ENCODE results near the gene DYRK1A.
A peak's percentile ranks its signal among the peaks of the same experiment; 100 is the strongest.

Gene DYRK1A

DNA sequence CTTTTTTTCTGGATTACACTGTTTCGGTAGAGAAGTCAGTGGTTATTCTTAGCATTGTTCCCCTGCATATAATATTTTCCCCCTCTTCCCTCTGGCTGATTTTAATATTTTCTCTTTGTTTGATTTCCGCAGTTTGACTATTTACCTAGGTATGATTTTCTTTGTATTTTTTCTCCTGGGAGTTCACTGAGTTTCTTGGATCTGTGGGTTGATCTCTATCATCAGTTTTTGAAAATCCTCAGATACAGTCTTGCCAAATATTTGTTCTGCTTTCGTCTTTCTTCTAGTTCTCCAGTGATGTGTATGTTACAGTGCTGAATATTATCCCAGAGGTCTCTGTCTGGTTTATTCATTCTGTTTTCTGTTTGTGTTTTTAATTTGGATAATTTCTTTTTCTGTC, 136.4 kb downstream of the DYRK1A start:
- FAIRE-seq, result no peak
- TF ChIP-seq POLR2AphosphoS5 (IDR thresholded peaks at IDR 0.05; ENCODE audit: low read depth, low read length), result no peak
- TF ChIP-seq SPI1 (IDR thresholded peaks at IDR 0.05; ENCODE audit: low read depth, low read length), result no peak
- TF ChIP-seq PAX5 (IDR thresholded peaks at IDR 0.05; ENCODE audit: insufficient read depth, low read length, severe bottlenecking), result no peak
- TF ChIP-seq POLR2A (IDR thresholded peaks at IDR 0.05; ENCODE audit: low read depth, low read length), result no peak
- TF ChIP-seq POU2F2 (IDR thresholded peaks at IDR 0.05; ENCODE audit: low read depth, low read length), result no peak
- no peak for TF ChIP-seq TAF1 (IDR thresholded peaks at IDR 0.05; ENCODE audit: low read depth, low read length)
- no peak for DNase-seq (ENCODE audit: insufficient read length, low spot score)

DNA sequence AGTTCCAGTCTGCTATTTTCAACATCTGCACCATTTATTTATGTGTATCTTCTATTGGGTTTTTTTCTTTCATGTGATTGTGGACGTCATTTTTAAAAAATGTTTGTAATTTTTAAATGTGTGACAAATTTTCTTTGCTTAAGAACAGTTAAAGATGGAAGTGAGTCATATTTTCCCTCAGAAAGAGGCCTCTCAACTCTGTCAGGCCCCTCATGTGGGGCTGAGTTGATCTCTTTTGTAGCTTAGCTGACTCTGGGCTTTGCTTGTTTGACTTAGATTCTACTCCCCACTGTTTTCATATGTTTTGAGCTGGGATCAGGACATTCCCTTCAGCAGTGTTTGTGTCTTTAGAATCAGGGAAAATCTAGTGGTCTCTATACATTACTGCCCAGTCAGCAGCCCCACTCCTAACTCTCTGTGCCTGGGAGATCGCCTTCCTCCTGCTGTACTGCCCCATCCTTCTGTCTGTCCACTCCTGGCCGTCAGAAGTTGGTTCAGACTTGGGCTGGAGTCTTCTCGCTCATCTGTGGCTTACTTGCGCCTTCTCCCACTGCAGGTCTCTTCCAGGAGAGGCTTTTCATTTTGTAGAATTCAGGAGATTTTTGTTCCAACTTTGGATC, 137.4 kb downstream of the DYRK1A start:
- FAIRE-seq (no peak), DNase-seq (ENCODE audit: insufficient read length, low spot score) (no peak)
- no peak for TF ChIP-seq POLR2AphosphoS5 (IDR thresholded peaks at IDR 0.05; ENCODE audit: low read depth, low read length)
- TF ChIP-seq POU2F2 (IDR thresholded peaks at IDR 0.05; ENCODE audit: low read depth, low read length), result no peak
- TF ChIP-seq PAX5 (IDR thresholded peaks at IDR 0.05; ENCODE audit: insufficient read depth, low read length, severe bottlenecking), result no peak
- TF ChIP-seq TAF1 (IDR thresholded peaks at IDR 0.05; ENCODE audit: low read depth, low read length), result no peak
- TF ChIP-seq SPI1 (IDR thresholded peaks at IDR 0.05; ENCODE audit: low read depth, low read length), result no peak
- TF ChIP-seq POLR2A (IDR thresholded peaks at IDR 0.05; ENCODE audit: low read depth, low read length), result no peak

DNA sequence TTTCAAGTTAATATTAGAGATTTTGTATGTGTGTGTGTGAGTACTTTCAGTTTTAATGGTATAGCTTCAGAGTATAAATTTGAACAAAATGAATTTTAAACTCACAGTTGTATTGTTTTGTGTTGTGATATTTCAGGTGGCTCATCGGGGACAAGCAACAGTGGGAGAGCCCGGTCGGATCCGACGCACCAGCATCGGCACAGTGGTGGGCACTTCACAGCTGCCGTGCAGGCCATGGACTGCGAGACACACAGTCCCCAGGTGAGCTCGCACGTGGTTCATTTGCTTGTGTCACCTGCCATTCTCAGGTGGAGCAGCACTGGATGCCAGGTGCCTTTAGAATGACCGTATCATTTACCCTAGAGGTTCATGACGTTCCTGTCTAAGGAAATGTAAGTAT, 139.4 kb downstream of the DYRK1A start:
- TF ChIP-seq POLR2AphosphoS5 (IDR thresholded peaks at IDR 0.05; ENCODE audit: low read depth, low read length), result no peak
- TF ChIP-seq POLR2A (IDR thresholded peaks at IDR 0.05; ENCODE audit: low read depth, low read length), result no peak
- TF ChIP-seq PAX5 (IDR thresholded peaks at IDR 0.05; ENCODE audit: insufficient read depth, low read length, severe bottlenecking), result no peak
- TF ChIP-seq POU2F2 (IDR thresholded peaks at IDR 0.05; ENCODE audit: low read depth, low read length), result no peak
- no peak for TF ChIP-seq SPI1 (IDR thresholded peaks at IDR 0.05; ENCODE audit: low read depth, low read length)
- TF ChIP-seq TAF1 (IDR thresholded peaks at IDR 0.05; ENCODE audit: low read depth, low read length), result no peak
- no peak for DNase-seq (ENCODE audit: insufficient read length, low spot score)
- no peak for FAIRE-seq

DNA sequence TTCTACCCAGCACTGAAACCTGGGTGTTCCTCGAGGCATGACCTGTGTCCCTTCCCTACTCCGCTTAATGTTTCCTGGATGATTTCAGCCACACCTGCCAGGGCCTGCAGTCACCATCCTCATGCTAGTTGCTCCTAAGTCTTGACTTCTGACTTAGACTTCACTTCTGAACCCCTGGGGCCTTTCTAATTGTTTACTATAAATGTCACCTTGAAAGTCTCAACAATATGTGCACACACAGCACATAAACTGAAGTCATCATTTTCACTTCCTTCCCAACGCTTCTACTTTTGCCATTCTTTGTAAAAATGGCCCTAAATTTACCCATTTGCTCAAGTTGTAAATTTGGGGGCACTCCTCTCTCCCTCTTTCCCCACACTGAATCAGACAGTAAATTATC, 141.1 kb downstream of the DYRK1A start:
- no peak for DNase-seq (ENCODE audit: insufficient read length, low spot score)
- TF ChIP-seq SPI1 (IDR thresholded peaks at IDR 0.05; ENCODE audit: low read depth, low read length) (peak; percentile 91), TAF1 (IDR thresholded peaks at IDR 0.05; ENCODE audit: low read depth, low read length) (no peak)
- FAIRE-seq, result no peak

DNA sequence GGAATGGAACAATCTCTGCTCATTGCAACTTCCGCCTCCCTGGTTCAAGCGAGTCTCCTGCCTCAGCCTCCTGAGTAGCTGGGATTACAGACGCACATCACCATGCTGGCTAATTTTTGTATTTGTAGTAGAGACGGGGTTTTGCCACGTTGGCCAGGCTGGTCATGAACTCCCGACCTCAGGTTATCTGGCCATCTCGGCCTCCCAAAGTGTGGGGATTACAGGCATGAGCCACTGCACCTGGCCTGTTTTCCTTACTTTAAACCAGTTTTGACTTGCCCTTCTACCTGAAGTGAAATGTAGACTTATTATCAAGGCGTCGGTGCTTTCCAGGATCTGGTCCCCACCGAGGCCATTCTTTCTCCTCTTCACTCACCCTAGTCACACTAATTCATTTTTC, 141.8 kb downstream of the DYRK1A start:
- FAIRE-seq, result no peak
- DNase-seq (ENCODE audit: insufficient read length, low spot score), result no peak
- TF ChIP-seq POLR2A (IDR thresholded peaks at IDR 0.05; ENCODE audit: low read depth, low read length) (no peak), TAF1 (IDR thresholded peaks at IDR 0.05; ENCODE audit: low read depth, low read length) (no peak), PAX5 (IDR thresholded peaks at IDR 0.05; ENCODE audit: insufficient read depth, low read length, severe bottlenecking) (no peak), SPI1 (IDR thresholded peaks at IDR 0.05; ENCODE audit: low read depth, low read length) (no peak), POLR2AphosphoS5 (IDR thresholded peaks at IDR 0.05; ENCODE audit: low read depth, low read length) (no peak), POU2F2 (IDR thresholded peaks at IDR 0.05; ENCODE audit: low read depth, low read length) (no peak)

DNA sequence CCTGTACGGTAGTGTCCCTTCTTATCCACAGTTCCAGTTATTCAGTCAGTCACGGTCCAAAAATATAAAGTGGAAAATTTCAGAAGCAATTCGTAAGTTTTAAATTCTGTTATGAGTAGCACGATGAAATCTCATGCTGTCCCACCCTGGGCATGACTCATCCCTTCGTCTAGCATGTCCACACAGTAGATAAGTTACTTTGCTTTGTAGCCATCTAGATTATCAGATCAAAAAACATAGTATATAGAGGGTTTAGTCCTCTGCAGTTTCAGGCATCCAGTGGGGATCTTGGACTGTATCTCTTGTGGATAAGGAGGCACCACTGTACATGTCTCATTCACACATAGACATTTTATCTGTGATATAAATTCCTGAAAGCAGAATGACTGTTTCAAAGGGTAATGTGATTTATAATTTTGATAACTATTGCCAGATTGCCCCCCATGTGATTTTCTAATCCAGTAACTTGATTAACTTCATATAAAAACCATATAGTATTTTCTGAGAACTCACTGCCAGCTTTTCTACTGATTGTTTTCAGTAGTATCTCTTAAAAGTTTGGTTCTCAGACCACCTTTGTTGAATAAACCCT, 143.3 kb downstream of the DYRK1A start:
- no peak for TF ChIP-seq POU2F2 (IDR thresholded peaks at IDR 0.05; ENCODE audit: low read depth, low read length)
- TF ChIP-seq TAF1 (IDR thresholded peaks at IDR 0.05; ENCODE audit: low read depth, low read length), result no peak
- TF ChIP-seq PAX5 (IDR thresholded peaks at IDR 0.05; ENCODE audit: insufficient read depth, low read length, severe bottlenecking), result no peak
- TF ChIP-seq SPI1 (IDR thresholded peaks at IDR 0.05; ENCODE audit: low read depth, low read length), result no peak
- no peak for TF ChIP-seq POLR2AphosphoS5 (IDR thresholded peaks at IDR 0.05; ENCODE audit: low read depth, low read length)
- TF ChIP-seq POLR2A (IDR thresholded peaks at IDR 0.05; ENCODE audit: low read depth, low read length), result no peak
- no peak for FAIRE-seq
- DNase-seq (ENCODE audit: insufficient read length, low spot score), result no peak

DNA sequence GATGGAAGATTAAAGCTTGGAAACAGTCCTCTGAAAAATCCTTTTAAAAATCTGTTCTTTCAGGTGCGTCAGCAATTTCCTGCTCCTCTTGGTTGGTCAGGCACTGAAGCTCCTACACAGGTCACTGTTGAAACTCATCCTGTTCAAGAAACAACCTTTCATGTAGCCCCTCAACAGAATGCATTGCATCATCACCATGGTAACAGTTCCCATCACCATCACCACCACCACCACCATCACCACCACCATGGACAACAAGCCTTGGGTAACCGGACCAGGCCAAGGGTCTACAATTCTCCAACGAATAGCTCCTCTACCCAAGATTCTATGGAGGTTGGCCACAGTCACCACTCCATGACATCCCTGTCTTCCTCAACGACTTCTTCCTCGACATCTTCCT, 145.3 kb downstream of the DYRK1A start:
- DNase-seq (ENCODE audit: insufficient read length, low spot score) (no peak), FAIRE-seq (no peak)
- TF ChIP-seq POLR2AphosphoS5 (IDR thresholded peaks at IDR 0.05; ENCODE audit: low read depth, low read length), result no peak
- TF ChIP-seq POLR2A (IDR thresholded peaks at IDR 0.05; ENCODE audit: low read depth, low read length), result no peak
- TF ChIP-seq PAX5 (IDR thresholded peaks at IDR 0.05; ENCODE audit: insufficient read depth, low read length, severe bottlenecking), result no peak
- no peak for TF ChIP-seq POU2F2 (IDR thresholded peaks at IDR 0.05; ENCODE audit: low read depth, low read length)

DNA sequence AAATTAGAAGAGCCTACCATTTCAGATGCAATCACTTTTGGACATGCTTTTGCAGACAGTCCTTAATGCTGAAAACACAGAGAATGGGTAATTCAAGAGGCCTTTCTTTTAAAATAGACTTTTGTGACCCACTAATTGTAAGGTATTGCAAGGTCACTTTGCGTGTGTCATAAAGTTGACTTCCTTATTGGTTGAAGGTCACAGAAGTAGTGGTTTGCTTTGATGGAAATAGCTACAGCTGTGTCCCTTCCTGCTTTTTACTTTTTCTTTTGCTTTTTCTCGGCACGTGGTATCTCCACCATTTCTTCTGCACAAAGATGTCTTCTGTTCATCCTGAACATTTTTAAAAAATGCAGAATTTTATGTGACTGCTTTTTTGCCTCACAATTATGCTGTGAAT, 146.8 kb downstream of the DYRK1A start:
- FAIRE-seq, result no peak
- TF ChIP-seq TAF1 (IDR thresholded peaks at IDR 0.05; ENCODE audit: low read depth, low read length), result no peak
- TF ChIP-seq POU2F2 (IDR thresholded peaks at IDR 0.05; ENCODE audit: low read depth, low read length), result no peak
- TF ChIP-seq SPI1 (IDR thresholded peaks at IDR 0.05; ENCODE audit: low read depth, low read length), result no peak
- no peak for DNase-seq (ENCODE audit: insufficient read length, low spot score)

DNA sequence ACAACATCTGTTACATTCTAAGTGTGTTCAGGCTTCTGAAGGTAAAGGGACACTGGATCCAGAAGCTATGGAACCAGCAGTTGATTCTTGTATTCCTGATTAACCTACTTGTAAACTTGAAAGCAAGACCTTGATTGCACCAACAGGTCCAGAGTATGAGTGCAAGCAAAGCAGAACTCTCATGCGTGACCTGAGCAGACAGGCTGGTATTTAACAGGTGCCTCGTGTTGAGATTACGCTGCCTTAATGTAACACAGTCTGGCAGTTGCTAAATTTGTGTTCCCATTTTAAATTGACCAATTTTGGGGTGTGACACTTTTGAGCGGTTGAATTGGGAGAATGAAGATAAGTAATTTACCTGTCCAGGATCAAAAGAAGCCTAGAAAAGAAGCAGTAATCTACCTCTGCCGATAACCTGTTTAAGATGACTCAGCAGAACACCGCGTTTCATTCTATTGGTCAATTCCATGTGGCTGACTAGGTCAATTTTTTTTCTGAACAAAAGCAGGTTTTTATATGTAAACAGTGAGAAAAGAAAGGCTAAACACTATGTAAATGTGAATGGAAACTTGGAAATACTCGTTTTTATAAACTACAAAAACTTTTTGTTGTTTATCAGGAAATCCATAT, 147.6 kb downstream of the DYRK1A start:
- FAIRE-seq, result peak; percentile 13
- TF ChIP-seq PAX5 (IDR thresholded peaks at IDR 0.05; ENCODE audit: insufficient read depth, low read length, severe bottlenecking) (no peak), SPI1 (IDR thresholded peaks at IDR 0.05; ENCODE audit: low read depth, low read length) (no peak), POLR2AphosphoS5 (IDR thresholded peaks at IDR 0.05; ENCODE audit: low read depth, low read length) (no peak), POLR2A (IDR thresholded peaks at IDR 0.05; ENCODE audit: low read depth, low read length) (no peak), POU2F2 (IDR thresholded peaks at IDR 0.05; ENCODE audit: low read depth, low read length) (no peak), TAF1 (IDR thresholded peaks at IDR 0.05; ENCODE audit: low read depth, low read length) (no peak)
- DNase-seq (ENCODE audit: insufficient read length, low spot score), result no peak

DNA sequence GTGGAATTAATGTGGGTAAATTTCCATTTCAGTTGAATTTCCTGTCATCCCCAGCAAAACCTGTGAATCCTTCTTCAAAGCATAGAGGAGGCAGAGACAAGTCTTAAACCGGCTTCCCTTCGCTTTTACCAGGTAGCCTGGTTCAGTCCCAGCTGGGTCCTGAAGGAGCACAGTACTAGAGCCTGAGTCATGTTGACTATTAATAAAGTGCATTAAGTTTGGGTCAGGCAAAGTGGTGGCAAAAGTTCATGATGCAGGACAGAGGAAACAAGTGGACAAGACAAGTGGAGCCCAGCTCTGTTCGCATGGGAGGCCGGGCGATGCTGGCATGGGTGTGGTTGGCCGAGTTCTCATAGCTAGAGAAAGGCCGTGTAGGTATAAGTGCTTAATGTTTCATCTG, 150.4 kb downstream of the DYRK1A start:
- TF ChIP-seq PAX5 (IDR thresholded peaks at IDR 0.05; ENCODE audit: insufficient read depth, low read length, severe bottlenecking) (no peak), SPI1 (IDR thresholded peaks at IDR 0.05; ENCODE audit: low read depth, low read length) (no peak), POU2F2 (IDR thresholded peaks at IDR 0.05; ENCODE audit: low read depth, low read length) (no peak), TAF1 (IDR thresholded peaks at IDR 0.05; ENCODE audit: low read depth, low read length) (no peak), POLR2AphosphoS5 (IDR thresholded peaks at IDR 0.05; ENCODE audit: low read depth, low read length) (no peak), POLR2A (IDR thresholded peaks at IDR 0.05; ENCODE audit: low read depth, low read length) (no peak)
- no peak for DNase-seq (ENCODE audit: insufficient read length, low spot score)
- no peak for FAIRE-seq

All from GM12891 (cell line).